ENCODE results near the gene C16orf95. TPM values are rescaled to one million over a fixed set of nuclear protein-coding genes. Genes with fewer than 3 reads are reported as not detected.

Gene C16orf95
- total and polyA plus RNA-seq, 4 donors: 2.0 to 6.2 (median 4.6) TPM

GRCh38 chr16:87337262-87337771, 20.1 kb upstream of the C16orf95 start:
- no peak for DNase-seq (ENCODE audit: low spot score)
- Histone ChIP-seq H3K27me3 (ENCODE audit: control insufficient read depth in 4 of 4, insufficient read depth in 4 of 4, low read length in 3 of 4) (no peaks in the 10 kb centered on the region), H3K36me3 (ENCODE audit: control insufficient read depth in 4 of 4, insufficient read depth in 3 of 4, low read depth in 1 of 4, low read length in 3 of 4) (peaks cover 17 to 75% (median 27%) of the 10 kb centered on the region in 4 donors), H3K9ac (ENCODE audit: low read depth in 1 of 2, low read length in 2 of 2) (no peak overlapping the region), H3K4me3 (ENCODE audit: low read depth in 1 of 3, low read length in 3 of 3) (no peak overlapping the region), H3K4me1 (ENCODE audit: control insufficient read depth in 4 of 4, insufficient read depth in 4 of 4, low read length in 3 of 4) (no peaks in the 10 kb centered on the region), H3K27ac (ENCODE audit: low read depth in 1 of 2, low read length in 2 of 2) (no peak overlapping the region), H3K9me3 (ENCODE audit: control insufficient read depth in 4 of 4, low read length in 3 of 4) (no peaks in the 10 kb centered on the region)
- TF ChIP-seq YY1 (IDR thresholded peaks at IDR 0.05): no peak
- TF ChIP-seq FOXA2 (IDR thresholded peaks at IDR 0.05): no peak
- no peak for TF ChIP-seq FOXA1 (IDR thresholded peaks at IDR 0.05)
- no peak for TF ChIP-seq CTCF (IDR thresholded peaks at IDR 0.05; ENCODE audit: low read depth, low read length, missing input control)
- TF ChIP-seq RAD21 (IDR thresholded peaks at IDR 0.05): no peak
- TF ChIP-seq GABPA (IDR thresholded peaks at IDR 0.05 in 1 of 2, conservative IDR thresholded peaks at IDR 0.05 in 1 of 2): no peak
- TF ChIP-seq HNF4G (IDR thresholded peaks at IDR 0.05): no peak
- no peak for TF ChIP-seq HNF4A (conservative IDR thresholded peaks at IDR 0.05)
- no peak for TF ChIP-seq SP1 (IDR thresholded peaks at IDR 0.05)
- TF ChIP-seq REST (IDR thresholded peaks at IDR 0.05): no peak
- TF ChIP-seq TAF1 (conservative IDR thresholded peaks at IDR 0.05): no peak
- TF ChIP-seq EGR1 (IDR thresholded peaks at IDR 0.05; ENCODE audit: low read depth in 2 of 2): no peak
- no peak for TF ChIP-seq ATF3 (IDR thresholded peaks at IDR 0.05)
- TF ChIP-seq NR2F2 (IDR thresholded peaks at IDR 0.05): no peak
- no peak for TF ChIP-seq RXRA (IDR thresholded peaks at IDR 0.05)
- no peak for TF ChIP-seq MAX (IDR thresholded peaks at IDR 0.05)
- no peak for TF ChIP-seq ZBTB33 (IDR thresholded peaks at IDR 0.05)
- TF ChIP-seq JUND (IDR thresholded peaks at IDR 0.05): no peak
- WGBS: 82% methylated on average over 16 of the region's 16 CpGs

All from liver (tissue), 9 donors.